ENCODE data around the gene P2RY14.

Gene P2RY14

DNA sequence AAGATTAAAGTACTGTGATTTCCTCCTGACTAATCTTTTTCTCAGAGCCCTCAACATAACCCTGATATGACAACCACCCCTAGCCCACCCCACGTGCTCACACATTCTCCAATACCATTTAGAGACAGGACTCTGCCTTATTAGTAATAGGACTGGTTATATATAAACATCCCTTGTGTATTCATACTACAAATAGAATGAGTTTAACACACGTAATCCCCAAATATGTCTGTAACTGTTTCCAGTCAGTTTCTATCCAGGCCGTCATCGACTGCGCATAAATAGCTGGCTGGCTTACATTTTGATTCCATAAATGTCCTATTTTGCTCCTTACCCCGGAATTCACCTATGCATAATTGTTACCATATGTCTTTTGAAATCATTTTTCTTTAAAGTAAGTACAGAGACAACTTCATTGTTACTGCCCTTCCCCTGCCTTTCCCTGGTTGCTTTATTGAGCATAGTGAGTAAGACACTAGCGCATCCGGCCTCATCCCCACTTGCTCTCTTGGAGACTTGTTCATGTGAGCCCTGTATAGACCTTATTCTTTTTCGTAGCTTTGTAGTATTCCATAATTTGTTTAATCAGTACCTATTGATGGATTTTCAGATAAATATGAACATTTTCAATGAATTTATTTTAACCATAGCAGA, 3.5 kb upstream of the P2RY14 start:
- Histone ChIP-seq H4K20me1 (ENCODE audit: insufficient read depth, low read length) (no peaks in the 10 kb centered on the region), H3K9me3 (ENCODE audit: insufficient read depth, low read length, severe bottlenecking) (no peaks in the 10 kb centered on the region), H3K27me3 (ENCODE audit: insufficient read depth, low read length, poor library complexity) (no peaks in the 10 kb centered on the region), H3K4me1 (ENCODE audit: insufficient read depth, low read length) (peaks cover 34% of the 10 kb centered on the region), H3K4me3 (ENCODE audit: low read depth in 1 of 2, low read length in 2 of 2) (no peak overlapping the region), H2AFZ (ENCODE audit: low read depth, low read length) (no peak overlapping the region), H3K27ac (ENCODE audit: low read length) (no peak overlapping the region), H3K36me3 (ENCODE audit: insufficient read depth, low read length) (no peaks in the 10 kb centered on the region), H3K9ac (ENCODE audit: low read depth, low read length) (no peak overlapping the region), H3K4me2 (ENCODE audit: insufficient read depth, low read length) (no peak overlapping the region), H3K79me2 (ENCODE audit: insufficient read depth, low read length) (no peaks in the 10 kb centered on the region)
- DNase-seq = no peak
- ATAC-seq (ENCODE audit: insufficient read depth, low read depth) = no peak
- no peak for TF ChIP-seq EZH2 (IDR thresholded peaks at IDR 0.05; ENCODE audit: borderline replicate concordance, low read depth, low read length, severe bottlenecking)
- TF ChIP-seq, protein P1, sequence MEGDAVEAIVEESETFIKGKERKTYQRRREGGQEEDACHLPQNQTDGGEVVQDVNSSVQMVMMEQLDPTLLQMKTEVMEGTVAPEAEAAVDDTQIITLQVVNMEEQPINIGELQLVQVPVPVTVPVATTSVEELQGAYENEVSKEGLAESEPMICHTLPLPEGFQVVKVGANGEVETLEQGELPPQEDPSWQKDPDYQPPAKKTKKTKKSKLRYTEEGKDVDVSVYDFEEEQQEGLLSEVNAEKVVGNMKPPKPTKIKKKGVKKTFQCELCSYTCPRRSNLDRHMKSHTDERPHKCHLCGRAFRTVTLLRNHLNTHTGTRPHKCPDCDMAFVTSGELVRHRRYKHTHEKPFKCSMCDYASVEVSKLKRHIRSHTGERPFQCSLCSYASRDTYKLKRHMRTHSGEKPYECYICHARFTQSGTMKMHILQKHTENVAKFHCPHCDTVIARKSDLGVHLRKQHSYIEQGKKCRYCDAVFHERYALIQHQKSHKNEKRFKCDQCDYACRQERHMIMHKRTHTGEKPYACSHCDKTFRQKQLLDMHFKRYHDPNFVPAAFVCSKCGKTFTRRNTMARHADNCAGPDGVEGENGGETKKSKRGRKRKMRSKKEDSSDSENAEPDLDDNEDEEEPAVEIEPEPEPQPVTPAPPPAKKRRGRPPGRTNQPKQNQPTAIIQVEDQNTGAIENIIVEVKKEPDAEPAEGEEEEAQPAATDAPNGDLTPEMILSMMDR (IDR thresholded peaks at IDR 0.05; ENCODE audit: borderline replicate concordance, extremely low read depth, low read length, poor library complexity, severe bottlenecking) = no peak

DNA sequence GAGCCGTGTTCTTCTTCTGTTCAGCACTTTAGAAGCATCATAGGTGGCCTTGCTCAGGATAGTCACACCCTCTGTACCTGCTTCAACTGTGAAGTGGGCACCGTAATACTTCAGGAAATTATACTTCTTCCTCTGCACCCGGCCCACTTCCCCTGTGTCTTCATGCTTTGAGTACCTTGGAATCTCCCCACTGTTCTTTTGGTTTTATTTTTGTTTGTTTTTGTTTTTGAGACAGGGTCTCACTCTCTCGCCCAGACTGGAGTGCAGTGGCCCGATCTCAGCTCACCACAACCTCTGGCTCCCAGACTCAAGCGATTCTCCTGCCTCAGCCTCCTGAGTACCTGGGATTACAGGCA, 1.7 kb downstream of the P2RY14 start:
- H3K9me3 ChIP-seq (ENCODE audit: insufficient read depth, low read length, severe bottlenecking) = no peaks in the 10 kb centered on the region
- H3K79me2 ChIP-seq (ENCODE audit: insufficient read depth, low read length) = no peaks in the 10 kb centered on the region
- ATAC-seq (ENCODE audit: insufficient read depth, low read depth) (no peak), DNase-seq (no peak)
- no peak overlapping the region for H3K9ac ChIP-seq (ENCODE audit: low read depth, low read length)
- H3K36me3 ChIP-seq (ENCODE audit: insufficient read depth, low read length) = no peaks in the 10 kb centered on the region
- no peaks in the 10 kb centered on the region for H4K20me1 ChIP-seq (ENCODE audit: insufficient read depth, low read length)
- no peak overlapping the region for H3K4me2 ChIP-seq (ENCODE audit: insufficient read depth, low read length)
- TF ChIP-seq, protein P1 (IDR thresholded peaks at IDR 0.05; ENCODE audit: borderline replicate concordance, extremely low read depth, low read length, poor library complexity, severe bottlenecking) = no peak
- TF ChIP-seq EZH2 (IDR thresholded peaks at IDR 0.05; ENCODE audit: borderline replicate concordance, low read depth, low read length, severe bottlenecking) = no peak
- H2AFZ ChIP-seq (ENCODE audit: low read depth, low read length) = no peak overlapping the region
- H3K4me3 ChIP-seq (ENCODE audit: low read depth in 1 of 2, low read length in 2 of 2) = no peak overlapping the region
- H3K27me3 ChIP-seq (ENCODE audit: insufficient read depth, low read length, poor library complexity) = no peaks in the 10 kb centered on the region
- H3K4me1 ChIP-seq (ENCODE audit: insufficient read depth, low read length) = peaks cover 15% of the 10 kb centered on the region
- no peak overlapping the region for H3K27ac ChIP-seq (ENCODE audit: low read length)

DNA sequence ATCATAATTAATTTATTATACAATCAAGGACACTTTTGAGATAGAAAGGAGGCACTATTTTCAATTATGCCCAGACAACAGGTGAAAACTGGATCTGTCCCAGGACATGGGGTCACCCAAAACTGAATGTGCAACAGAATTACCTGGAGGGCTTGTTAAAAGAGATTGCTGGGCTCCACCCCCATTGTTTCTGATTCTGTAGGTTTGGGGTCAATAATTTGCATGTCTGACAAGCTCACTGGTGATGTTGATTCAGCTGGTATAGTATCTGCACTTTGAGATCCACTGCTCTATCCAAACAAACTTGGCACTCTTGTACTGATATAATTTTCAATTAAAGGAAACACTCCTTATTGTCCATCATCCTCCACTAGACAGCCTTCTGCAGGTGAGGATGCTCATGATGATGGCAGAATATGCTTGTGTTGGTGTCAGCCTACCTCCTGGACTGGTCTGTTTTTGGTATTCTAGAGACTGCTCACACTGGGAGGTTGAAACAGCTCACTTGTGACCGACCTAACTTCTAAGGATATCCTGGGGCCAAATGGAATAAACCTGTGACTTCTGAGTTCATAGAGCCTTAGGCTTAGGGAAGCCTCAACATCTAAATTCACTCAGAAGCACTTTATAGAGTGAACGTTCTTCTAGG, 2.2 kb downstream of the P2RY14 start:
- Histone ChIP-seq H3K27ac (ENCODE audit: low read length) (no peak overlapping the region), H3K9ac (ENCODE audit: low read depth, low read length) (no peak overlapping the region)

More for the DNA sequence above, 2.2 kb downstream of the P2RY14 start:
- Histone ChIP-seq H3K79me2 (ENCODE audit: insufficient read depth, low read length) (no peaks in the 10 kb centered on the region), H3K4me3 (ENCODE audit: low read depth in 1 of 2, low read length in 2 of 2) (no peak overlapping the region), H4K20me1 (ENCODE audit: insufficient read depth, low read length) (no peaks in the 10 kb centered on the region), H3K27me3 (ENCODE audit: insufficient read depth, low read length, poor library complexity) (no peaks in the 10 kb centered on the region), H2AFZ (ENCODE audit: low read depth, low read length) (no peak overlapping the region), H3K4me1 (ENCODE audit: insufficient read depth, low read length) (peaks cover 15% of the 10 kb centered on the region), H3K36me3 (ENCODE audit: insufficient read depth, low read length) (no peaks in the 10 kb centered on the region), H3K9me3 (ENCODE audit: insufficient read depth, low read length, severe bottlenecking) (no peaks in the 10 kb centered on the region), H3K4me2 (ENCODE audit: insufficient read depth, low read length) (no peak overlapping the region)
- TF ChIP-seq, protein P1 (IDR thresholded peaks at IDR 0.05; ENCODE audit: borderline replicate concordance, extremely low read depth, low read length, poor library complexity, severe bottlenecking) = no peak
- TF ChIP-seq EZH2 (IDR thresholded peaks at IDR 0.05; ENCODE audit: borderline replicate concordance, low read depth, low read length, severe bottlenecking) = no peak
- DNase-seq = no peak
- ATAC-seq (ENCODE audit: insufficient read depth, low read depth) = no peak

All from DND-41 (cell line).